ENCODE results near the gene MLLT1.
"Not testable (repeated sequence)": the region's sequence is repeated elsewhere in the genome, so short reads cannot be mapped to it uniquely, and the experiment has no call there.

GRCh38 chr19:6315646-6316045 is 35.9 kb upstream of the MLLT1 start:
- not testable (repeated sequence) for TF ChIP-seq CTCF (conservative IDR thresholded peaks at IDR 0.05; ENCODE audit: low read length); EZH2phosphoT487 (IDR thresholded peaks at IDR 0.05; ENCODE audit: borderline replicate concordance, low read depth, low read length)

Measured in OCI-LY7 (cell line).